HG02571 (cell line): ENCODE results near the gene NPVF.

ENCODE experiments used
- ATAC-seq: cut with Tn5 transposase; IDR thresholded peaks from one replicate; pipeline ENCODE4 v1.9.1; 2021; ENCODE audit warnings: mild to moderate bottlenecking, moderate library complexity; ENCODE audit not compliant: unreplicated experiment

NPVF gene

DNA sequence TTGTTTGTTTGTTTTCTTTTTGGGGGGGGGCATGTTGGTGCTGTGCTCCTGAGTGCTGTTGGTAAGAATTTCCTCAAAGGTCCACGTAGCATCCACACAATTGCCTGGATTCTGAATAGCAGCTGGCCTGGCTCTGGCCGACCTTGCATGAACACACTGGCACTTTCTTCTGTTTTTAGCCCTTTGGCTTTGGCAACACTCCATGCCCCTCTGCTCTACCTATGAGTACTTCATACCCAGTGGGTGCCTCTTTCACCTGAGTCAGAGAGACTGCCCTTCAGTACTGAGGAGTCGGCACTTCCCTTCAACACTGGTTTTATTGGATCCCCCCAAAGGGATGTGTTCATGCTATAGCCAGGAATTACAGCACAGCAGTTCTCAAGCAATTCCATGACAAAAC is 7.2 kb upstream of the NPVF start:
- ATAC-seq, result no peak

GRCh38 chr7:25234336-25234735 is 6.0 kb upstream of the NPVF start:
- ATAC-seq, result no peak

GRCh38 chr7:25223206-25223605 is 5.1 kb downstream of the NPVF start:
- no peak for ATAC-seq

DNA sequence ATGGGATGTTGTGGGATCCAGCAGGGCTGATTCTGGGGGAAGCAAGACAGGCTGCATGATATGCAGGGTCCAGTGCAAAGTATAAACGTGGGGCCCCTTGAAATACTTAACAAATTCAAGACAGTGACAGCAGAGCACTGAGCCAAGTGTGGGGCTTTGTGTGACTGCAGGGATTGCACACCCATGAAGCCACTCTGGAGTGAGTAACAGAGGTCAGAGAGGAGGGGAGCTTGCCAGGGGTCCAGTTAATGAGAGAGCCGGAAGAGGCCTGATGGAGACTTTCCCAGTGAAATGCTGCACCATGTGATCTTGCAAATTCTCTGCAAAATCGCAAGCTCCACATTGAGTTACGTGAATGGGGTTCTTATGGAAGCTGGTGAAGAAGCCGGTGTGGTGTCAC is 5.6 kb downstream of the NPVF start:
- ATAC-seq, result no peak

- no peak for ATAC-seq
These were observed 7.3 kb downstream of the NPVF start for GRCh38 chr7:25221009-25221408.

GRCh38 chr7:25218191-25218590 is 10.1 kb downstream of the NPVF start:
- no peak for ATAC-seq

DNA sequence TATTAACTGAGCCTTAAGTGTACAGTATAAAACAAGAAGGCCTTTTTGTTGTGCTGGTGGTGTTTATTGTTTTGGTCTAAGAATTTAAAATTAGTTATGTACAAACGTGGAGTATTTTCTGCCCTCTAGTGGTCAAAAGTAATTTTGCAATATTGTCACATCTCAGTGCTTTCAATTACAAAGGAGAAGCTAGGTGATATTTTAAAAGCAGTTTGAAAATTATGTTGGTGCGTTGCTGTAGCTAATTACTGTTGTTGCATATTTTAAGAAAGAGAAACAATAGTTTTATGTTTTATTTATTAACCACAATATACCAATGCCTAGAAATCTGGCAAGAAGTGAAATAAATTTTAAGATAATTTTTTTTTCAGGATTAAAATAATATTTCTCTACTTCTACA is 11.4 kb downstream of the NPVF start:
- no peak for ATAC-seq

DNA sequence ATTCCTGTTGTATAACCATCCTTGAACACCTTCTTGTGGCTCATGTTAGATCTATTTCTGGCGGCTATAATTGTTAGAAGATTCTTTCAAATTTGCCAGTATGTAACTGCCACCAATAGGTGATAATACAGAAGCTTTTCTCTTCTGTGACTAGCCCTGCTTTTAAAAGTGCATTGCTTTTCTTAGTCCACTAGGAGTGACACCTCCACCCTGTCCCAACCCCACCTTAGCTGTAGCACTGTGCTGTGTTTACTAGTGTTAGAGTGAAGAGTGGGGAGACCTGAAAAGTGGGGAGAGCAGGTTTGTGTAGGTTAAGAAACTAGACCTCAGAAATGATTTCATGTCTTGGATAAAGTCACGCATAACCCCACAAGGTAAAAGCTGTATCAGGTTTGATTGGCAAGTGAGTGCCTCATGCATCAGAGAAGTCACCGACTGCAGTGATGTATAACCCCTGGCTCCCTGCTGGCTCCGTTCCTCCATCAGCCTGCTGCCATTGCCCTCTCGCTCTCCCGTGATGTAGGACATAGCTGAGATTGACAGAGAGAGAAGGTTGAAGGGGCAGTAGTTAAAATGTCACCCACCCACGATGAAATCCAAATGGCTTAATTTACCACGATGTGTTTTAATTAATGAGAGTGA is 12.5 kb downstream of the NPVF start:
- ATAC-seq, result no peak

GRCh38 chr7:25208525-25209221 is 19.6 kb downstream of the NPVF start:
- no peak for ATAC-seq

DNA sequence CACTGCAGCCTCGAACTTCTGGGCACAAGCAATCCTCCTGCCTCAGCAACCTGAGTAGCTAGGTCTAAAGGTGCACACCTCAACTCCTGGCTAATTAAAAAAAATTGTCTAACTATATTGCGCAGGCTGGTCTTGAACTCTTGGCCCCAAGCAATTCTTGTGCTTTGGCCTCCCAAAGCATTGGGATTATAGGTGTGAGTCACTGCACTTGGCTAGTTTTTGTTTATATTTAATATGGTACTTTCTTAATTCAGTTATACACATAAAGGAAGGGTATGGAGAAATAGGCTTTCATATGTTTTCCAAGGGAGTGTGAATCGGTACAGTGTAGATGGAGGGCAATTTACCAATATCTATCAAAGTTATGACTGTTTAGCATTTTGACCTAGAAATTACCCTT is 20.4 kb downstream of the NPVF start:
- ATAC-seq, result no peak

DNA sequence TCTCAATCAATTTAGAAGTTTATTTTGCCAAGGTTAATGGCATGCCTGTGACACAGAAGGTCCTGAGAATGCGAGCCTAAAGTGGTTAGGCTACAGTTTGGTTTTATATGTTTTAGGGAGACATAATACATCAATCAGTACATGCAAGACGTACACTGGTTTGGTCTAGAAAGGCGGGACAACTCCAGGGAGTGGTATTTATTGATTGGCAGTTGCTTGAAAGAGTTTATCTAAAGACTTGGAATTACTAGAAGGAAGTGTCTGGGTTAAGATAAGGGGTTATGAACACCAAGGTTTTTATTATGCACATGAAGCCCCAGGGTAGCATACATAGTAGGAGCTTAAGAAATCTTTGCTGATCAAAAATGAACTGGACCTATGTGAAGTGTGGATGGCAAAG is 21.5 kb downstream of the NPVF start:
- ATAC-seq, result no peak

GRCh38 chr7:25196132-25196896 is 32.0 kb downstream of the NPVF start:
- ATAC-seq, result no peak

DNA sequence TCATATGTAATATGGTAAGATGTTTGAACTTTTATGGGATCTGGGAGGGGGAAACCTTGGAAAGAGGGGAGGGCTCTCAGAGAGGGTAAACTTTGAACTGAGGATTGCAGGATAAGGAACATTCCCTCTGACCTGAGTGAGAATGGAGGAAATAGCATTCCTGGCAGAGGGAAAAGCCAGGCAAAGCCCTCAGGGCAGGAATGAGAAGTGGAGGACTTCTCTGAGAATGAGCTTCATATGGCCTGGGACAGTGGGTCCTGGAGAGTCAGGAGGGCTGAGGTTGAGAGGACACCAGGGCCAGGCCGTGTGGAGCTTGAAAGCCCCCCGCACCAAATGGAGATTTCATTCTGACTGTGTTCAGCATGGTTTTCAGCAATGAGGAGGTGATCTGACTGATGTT is 34.2 kb downstream of the NPVF start:
- no peak for ATAC-seq

GRCh38 chr7:25192043-25192442 is 36.2 kb downstream of the NPVF start:
- ATAC-seq, result no peak

- ATAC-seq, result no peak
These were observed 39.1 kb downstream of the NPVF start for GRCh38 chr7:25189197-25189596.

DNA sequence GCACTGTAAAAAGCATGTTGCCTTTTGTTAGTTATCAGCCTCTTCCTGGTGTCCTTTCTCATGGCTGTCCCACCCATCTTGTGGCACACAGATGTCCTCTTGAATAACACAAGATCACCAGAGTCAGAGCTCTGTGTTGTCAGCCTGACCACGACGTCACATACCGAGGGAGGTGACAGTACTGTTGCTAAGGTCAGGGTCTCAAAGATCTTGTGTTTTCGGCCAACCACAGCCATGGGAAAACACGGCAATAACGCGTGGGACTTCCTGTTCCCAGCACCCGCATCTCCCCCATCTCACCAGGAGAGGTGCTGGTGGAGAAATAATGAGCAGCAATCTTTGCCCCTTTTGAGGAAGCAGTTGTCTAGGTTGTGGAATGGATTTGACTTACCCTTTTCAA is 40.4 kb downstream of the NPVF start:
- no peak for ATAC-seq

DNA sequence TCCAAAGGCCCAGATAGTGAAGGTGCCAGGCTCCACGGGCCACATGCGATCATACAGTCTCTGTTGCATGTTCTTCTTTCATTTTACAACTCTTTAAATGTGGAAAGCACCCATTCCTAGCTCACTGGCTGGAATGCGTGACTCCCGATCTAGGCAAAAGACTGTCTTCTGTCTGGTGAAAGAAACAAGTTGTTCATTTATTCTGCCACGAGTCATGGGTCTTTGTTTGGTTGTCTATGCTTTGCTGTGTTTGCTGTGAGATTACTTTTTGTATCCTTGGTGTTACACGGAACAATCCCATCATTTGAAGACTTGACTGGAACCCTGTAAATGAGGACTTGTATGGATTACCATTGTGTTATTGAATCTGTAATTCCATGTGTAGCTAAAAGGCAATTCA is 41.9 kb downstream of the NPVF start:
- ATAC-seq, result no peak

GRCh38 chr7:25181532-25181931 is 46.8 kb downstream of the NPVF start:
- no peak for ATAC-seq

DNA sequence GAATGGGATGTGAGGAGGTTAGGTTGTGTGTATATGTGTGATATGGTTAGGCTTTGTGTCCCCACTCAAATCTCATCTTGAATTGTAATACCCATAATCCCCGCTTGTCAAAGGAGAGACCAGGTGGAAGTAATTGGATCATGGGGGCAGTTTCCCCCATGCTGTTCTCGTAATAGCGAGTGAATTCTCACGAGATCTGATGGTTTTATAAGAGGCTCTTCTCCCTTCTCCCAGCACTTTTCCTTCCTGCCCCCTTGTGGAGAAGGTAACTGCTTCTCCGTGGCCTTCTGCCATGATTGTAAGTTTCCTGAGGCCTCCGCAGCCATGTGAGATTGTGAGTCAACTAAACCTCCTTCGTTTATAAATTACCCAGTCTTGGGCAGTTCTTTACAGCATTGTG is 47.3 kb downstream of the NPVF start:
- no peak for ATAC-seq

DNA sequence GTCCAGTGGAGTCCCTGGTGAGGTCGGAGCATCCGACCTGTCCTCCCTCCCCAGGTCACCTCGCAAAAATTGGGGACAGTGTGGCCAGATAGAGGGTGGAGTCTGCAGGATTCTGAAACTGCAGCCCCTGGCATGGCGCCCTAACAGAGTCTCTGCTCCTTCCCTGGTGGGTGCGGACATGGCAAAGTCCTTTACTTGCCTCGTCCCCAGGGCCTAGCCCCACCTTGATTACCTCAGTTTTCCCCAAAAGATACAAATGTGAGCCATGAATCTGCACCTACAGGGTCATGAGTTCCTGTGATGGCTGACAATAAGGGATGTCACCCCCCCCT is 47.7 kb downstream of the NPVF start:
- ATAC-seq, result peak; percentile 27

- ATAC-seq, result peak; percentile 94
These were observed 48.3 kb downstream of the NPVF start for GRCh38 chr7:25179771-25180591.
